Erythroblast (primary cell): ENCODE measurements around the gene GNRHR.

ENCODE experiments used
- GATA1 ChIP-seq: IDR thresholded peaks from 2 replicates; pipeline ENCODE4 v1.6.1; 2011; ENCODE audit warnings: low read depth, mild to moderate bottlenecking, control low read depth, low read length, moderate library complexity
- POLR2A ChIP-seq: IDR thresholded peaks from 2 replicates; pipeline ENCODE4 v1.6.1; 2011; ENCODE audit warnings: mild to moderate bottlenecking, low read length

DNA sequence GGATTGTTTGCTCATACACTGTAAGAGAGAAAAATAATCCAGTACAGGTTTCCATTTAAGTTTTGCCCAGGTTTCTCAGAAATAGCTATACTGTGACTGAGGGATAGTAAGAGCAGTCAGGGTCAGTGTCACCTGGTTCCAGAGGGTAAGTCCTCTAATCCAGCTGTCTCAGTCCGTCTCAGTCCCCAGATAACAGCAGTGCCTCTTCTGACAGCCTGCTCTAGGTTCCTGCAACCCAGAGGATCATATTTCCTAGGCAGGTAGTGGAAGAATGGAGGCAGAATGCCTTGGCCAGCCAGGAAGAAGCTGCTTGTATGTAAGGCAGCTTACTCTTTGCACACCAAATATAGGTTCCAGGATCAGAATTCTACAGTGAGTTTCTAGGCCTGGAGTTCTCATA, 22.6 kb upstream of the GNRHR start:
- TF ChIP-seq POLR2A: no peak
- TF ChIP-seq GATA1: no peak
